Osteoblast (primary cell): ENCODE results near the gene HERC6. TPM values are rescaled to one million over a fixed set of nuclear protein-coding genes. Genes with fewer than 3 reads are reported as not detected.

Source experiments
- DNase-seq: peaks from one replicate; pipeline ENCODE4 v3.0.0; 2011; ENCODE audit warnings: low spot score, mixed read lengths; ENCODE audit not compliant: insufficient read length; ENCODE audit errors: missing footprints
- H2AFZ ChIP-seq: 2 replicates; pipeline ENCODE4 v1.6.0; 2011; ENCODE audit warnings: mild to moderate bottlenecking, low read length
- H3K27ac ChIP-seq: 2 replicates; pipeline ENCODE4 v1.5.1; 2011; ENCODE audit warnings: mild to moderate bottlenecking, low read depth, low read length, moderate library complexity
- H3K27me3 ChIP-seq: 2 replicates; pipeline ENCODE4 v1.6.0; 2012; ENCODE audit warnings: mild to moderate bottlenecking, control low read depth, inconsistent platforms, low read length, moderate library complexity; ENCODE audit not compliant: insufficient read depth
- H3K36me3 ChIP-seq: 2 replicates; pipeline ENCODE4 v1.5.1; 2011; ENCODE audit warnings: mild to moderate bottlenecking, low read length, control low read depth, moderate library complexity; ENCODE audit not compliant: insufficient read depth
- H3K4me1 ChIP-seq: 2 replicates; pipeline ENCODE4 v1.5.1; 2011; ENCODE audit warnings: mild to moderate bottlenecking, low read length, control low read depth, moderate library complexity; ENCODE audit not compliant: insufficient read depth
- H3K4me2 ChIP-seq: 2 replicates; pipeline ENCODE4 v1.6.0; 2011; ENCODE audit warnings: mild to moderate bottlenecking, low read length; ENCODE audit not compliant: insufficient read depth
- H3K4me3 ChIP-seq: fragments of 200-600 bp; sonication (generic); 3 replicates; pipeline ENCODE4 v1.5.1; 2012; ENCODE audit warnings: mild to moderate bottlenecking, low read length, inconsistent platforms; ENCODE audit not compliant: insufficient read depth
- H3K79me2 ChIP-seq: 2 replicates; pipeline ENCODE4 v1.6.0; 2012; ENCODE audit warnings: mild to moderate bottlenecking, low read length, control low read depth, inconsistent platforms; ENCODE audit not compliant: insufficient read depth
- H3K9me3 ChIP-seq: 2 replicates; pipeline ENCODE4 v1.5.1; 2011; ENCODE audit warnings: low read depth, low read length, control low read depth
- H4K20me1 ChIP-seq: 2 replicates; pipeline ENCODE4 v1.6.0; 2012; ENCODE audit warnings: mild to moderate bottlenecking, low read length, control low read depth; ENCODE audit not compliant: insufficient read depth
- total RNA-seq: library from RNA; depleted of rRNA; stranded (reverse); fragments of >200 nt; gene quantifications from 2 replicates; pipeline ENCODE4 v1.2.3, GENCODE V29; 2012
- TF ChIP-seq, protein P1 (sequence below): IDR thresholded peaks from 2 replicates; pipeline ENCODE4 v1.5.1; 2011; ENCODE audit warnings: mild to moderate bottlenecking, low read depth, low read length, moderate library complexity; ENCODE audit errors: extremely low read depth

HERC6 gene
- total RNA-seq, 1 donor, result 21.4 TPM

- H4K20me1 ChIP-seq, result no peaks in the 10 kb centered on the region
- no peak overlapping the region for H2AFZ ChIP-seq
- H3K27ac ChIP-seq, result no peak overlapping the region
- no peak overlapping the region for H3K4me2 ChIP-seq
- TF ChIP-seq, protein P1, sequence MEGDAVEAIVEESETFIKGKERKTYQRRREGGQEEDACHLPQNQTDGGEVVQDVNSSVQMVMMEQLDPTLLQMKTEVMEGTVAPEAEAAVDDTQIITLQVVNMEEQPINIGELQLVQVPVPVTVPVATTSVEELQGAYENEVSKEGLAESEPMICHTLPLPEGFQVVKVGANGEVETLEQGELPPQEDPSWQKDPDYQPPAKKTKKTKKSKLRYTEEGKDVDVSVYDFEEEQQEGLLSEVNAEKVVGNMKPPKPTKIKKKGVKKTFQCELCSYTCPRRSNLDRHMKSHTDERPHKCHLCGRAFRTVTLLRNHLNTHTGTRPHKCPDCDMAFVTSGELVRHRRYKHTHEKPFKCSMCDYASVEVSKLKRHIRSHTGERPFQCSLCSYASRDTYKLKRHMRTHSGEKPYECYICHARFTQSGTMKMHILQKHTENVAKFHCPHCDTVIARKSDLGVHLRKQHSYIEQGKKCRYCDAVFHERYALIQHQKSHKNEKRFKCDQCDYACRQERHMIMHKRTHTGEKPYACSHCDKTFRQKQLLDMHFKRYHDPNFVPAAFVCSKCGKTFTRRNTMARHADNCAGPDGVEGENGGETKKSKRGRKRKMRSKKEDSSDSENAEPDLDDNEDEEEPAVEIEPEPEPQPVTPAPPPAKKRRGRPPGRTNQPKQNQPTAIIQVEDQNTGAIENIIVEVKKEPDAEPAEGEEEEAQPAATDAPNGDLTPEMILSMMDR, result no peak
- no peaks in the 10 kb centered on the region for H3K36me3 ChIP-seq
- DNase-seq, result peak; percentile 13
- H3K4me3 ChIP-seq, result no peak overlapping the region
- H3K4me1 ChIP-seq, result no peaks in the 10 kb centered on the region
- no peaks in the 10 kb centered on the region for H3K27me3 ChIP-seq
- no peaks in the 10 kb centered on the region for H3K9me3 ChIP-seq
- H3K79me2 ChIP-seq, result no peaks in the 10 kb centered on the region
These were observed 41.2 kb downstream of the HERC6 start for GRCh38 chr4:88419874-88420273.

- H3K79me2 ChIP-seq, result no peaks in the 10 kb centered on the region
- H3K27ac ChIP-seq, result no peak overlapping the region
- no peak for DNase-seq
- H3K27me3 ChIP-seq, result no peaks in the 10 kb centered on the region
- H3K4me1 ChIP-seq, result no peaks in the 10 kb centered on the region
- no peak overlapping the region for H3K4me3 ChIP-seq
- H2AFZ ChIP-seq, result no peak overlapping the region
- H3K9me3 ChIP-seq, result no peaks in the 10 kb centered on the region
- H3K36me3 ChIP-seq, result no peaks in the 10 kb centered on the region
- H3K4me2 ChIP-seq, result no peak overlapping the region
- TF ChIP-seq, protein P1, result no peak
- H4K20me1 ChIP-seq, result no peaks in the 10 kb centered on the region
These were observed 42.2 kb downstream of the HERC6 start for GRCh38 chr4:88420844-88421243.

DNA sequence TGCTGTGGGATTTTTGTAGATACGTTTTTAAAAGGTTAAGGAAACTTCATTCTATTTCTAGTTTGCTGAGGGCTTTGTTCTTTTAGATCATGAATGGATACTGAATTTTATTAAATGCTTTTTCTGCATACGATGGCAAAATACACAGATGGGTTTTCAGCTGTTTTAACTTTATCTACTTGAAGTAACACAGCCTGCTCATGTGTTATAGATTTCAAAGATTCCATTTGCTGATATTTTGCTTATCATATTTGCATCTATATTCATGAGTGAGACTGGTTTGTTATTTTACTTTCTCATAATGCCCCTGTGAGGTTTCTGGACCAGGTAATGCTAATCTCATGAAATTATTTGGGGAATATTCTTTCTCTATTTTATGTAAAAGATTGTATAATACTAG, 43.8 kb downstream of the HERC6 start:
- Histone ChIP-seq H3K27me3 (no peaks in the 10 kb centered on the region), H3K79me2 (no peaks in the 10 kb centered on the region), H3K4me1 (no peaks in the 10 kb centered on the region)

GRCh38 chr4:88429401-88429800, 50.7 kb downstream of the HERC6 start:
- DNase-seq, result no peak
- H3K4me1 ChIP-seq, result no peaks in the 10 kb centered on the region
- H2AFZ ChIP-seq, result no peak overlapping the region
- no peak overlapping the region for H3K4me2 ChIP-seq
- no peak overlapping the region for H3K27ac ChIP-seq
- TF ChIP-seq, protein P1, result no peak
- no peaks in the 10 kb centered on the region for H3K79me2 ChIP-seq
- H3K9me3 ChIP-seq, result no peaks in the 10 kb centered on the region
- H3K27me3 ChIP-seq, result no peaks in the 10 kb centered on the region
- H3K4me3 ChIP-seq, result no peak overlapping the region
- H3K36me3 ChIP-seq, result no peaks in the 10 kb centered on the region
- H4K20me1 ChIP-seq, result no peaks in the 10 kb centered on the region

More for the DNA sequence above, 43.8 kb downstream of the HERC6 start:
- TF ChIP-seq, protein P1, result no peak
- no peak overlapping the region for H3K4me3 ChIP-seq
- no peaks in the 10 kb centered on the region for H3K36me3 ChIP-seq
- no peak for DNase-seq
- no peak overlapping the region for H3K4me2 ChIP-seq
- H3K9me3 ChIP-seq, result no peaks in the 10 kb centered on the region
- no peaks in the 10 kb centered on the region for H4K20me1 ChIP-seq
- no peak overlapping the region for H3K27ac ChIP-seq
- H2AFZ ChIP-seq, result no peak overlapping the region
